Ishikawa (cell line): Measurements from ENCODE around the gene RRAD.
A peak's percentile ranks its signal among the peaks of the same experiment; 100 is the strongest.

Source experiments
- CEBPB ChIP-seq: IDR thresholded peaks from 2 replicates; pipeline ENCODE4 v1.6.1; 2012
- CREB1 ChIP-seq: IDR thresholded peaks from 2 replicates; pipeline ENCODE4 v1.6.1; 2012; ENCODE audit warnings: low read depth
- EGR1 ChIP-seq: IDR thresholded peaks from 2 replicates; pipeline ENCODE4 v1.6.1; 2012
- EP300 ChIP-seq: IDR thresholded peaks from 2 replicates; pipeline ENCODE4 v1.6.1; 2012; ENCODE audit warnings: borderline replicate concordance
- FOXM1 ChIP-seq: IDR thresholded peaks from 2 replicates; pipeline ENCODE4 v1.6.1; 2012; ENCODE audit warnings: low read depth, borderline replicate concordance
- NFIC ChIP-seq: IDR thresholded peaks from 2 replicates; pipeline ENCODE4 v1.6.1; 2012
- RAD21 ChIP-seq: IDR thresholded peaks from 2 replicates; pipeline ENCODE4 v1.6.1; 2012; ENCODE audit warnings: low read depth
- TAF1 ChIP-seq: IDR thresholded peaks from 2 replicates; pipeline ENCODE4 v1.6.1; 2012; ENCODE audit warnings: low read depth, mild to moderate bottlenecking
- TCF12 ChIP-seq: IDR thresholded peaks from 2 replicates; pipeline ENCODE4 v1.6.1; 2012; ENCODE audit warnings: low read depth
- TEAD4 ChIP-seq: IDR thresholded peaks from 2 replicates; pipeline ENCODE4 v1.6.1; 2012
- YY1 ChIP-seq: IDR thresholded peaks from 2 replicates; pipeline ENCODE4 v1.6.1; 2012; ENCODE audit warnings: low read depth
- ZBTB7A ChIP-seq: IDR thresholded peaks from 2 replicates; pipeline ENCODE4 v1.6.1; 2012; ENCODE audit warnings: low read depth
- TF ChIP-seq, protein P1 (sequence below): IDR thresholded peaks from 2 replicates; pipeline ENCODE4 v1.6.1; 2012
- TF ChIP-seq, protein P2 (sequence below): IDR thresholded peaks from 2 replicates; pipeline ENCODE4 v1.6.1; 2012
- TF ChIP-seq, protein P3 (sequence below): IDR thresholded peaks from 2 replicates; pipeline ENCODE4 v1.6.1; 2012; ENCODE audit warnings: low read depth, mild to moderate bottlenecking

RRAD gene

DNA sequence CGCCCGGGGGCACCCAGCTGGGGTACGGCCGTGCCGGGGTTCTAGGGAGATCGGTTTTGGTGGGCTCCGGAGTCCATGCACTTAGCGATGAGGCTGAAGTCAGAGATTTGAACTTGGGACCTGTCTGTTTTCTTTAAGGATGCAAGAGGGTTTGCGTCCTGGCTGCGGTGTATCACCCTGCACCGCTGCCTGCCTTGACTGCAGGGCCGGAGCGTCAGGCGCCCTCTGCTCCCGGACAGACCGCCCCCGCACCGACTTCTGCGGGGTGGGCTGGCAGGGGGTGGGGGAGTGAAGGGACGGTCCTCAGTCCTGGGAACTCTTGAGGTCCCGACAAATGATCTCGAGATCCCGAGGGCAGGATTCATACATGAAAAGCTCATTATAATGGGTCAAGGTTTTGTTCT, 44.3 kb downstream of the RRAD start:
- 0 out of 2 replicates have a peak, but pooled peaks have one; percentile 40 for TF ChIP-seq EGR1
- no peak for TF ChIP-seq FOXM1

DNA sequence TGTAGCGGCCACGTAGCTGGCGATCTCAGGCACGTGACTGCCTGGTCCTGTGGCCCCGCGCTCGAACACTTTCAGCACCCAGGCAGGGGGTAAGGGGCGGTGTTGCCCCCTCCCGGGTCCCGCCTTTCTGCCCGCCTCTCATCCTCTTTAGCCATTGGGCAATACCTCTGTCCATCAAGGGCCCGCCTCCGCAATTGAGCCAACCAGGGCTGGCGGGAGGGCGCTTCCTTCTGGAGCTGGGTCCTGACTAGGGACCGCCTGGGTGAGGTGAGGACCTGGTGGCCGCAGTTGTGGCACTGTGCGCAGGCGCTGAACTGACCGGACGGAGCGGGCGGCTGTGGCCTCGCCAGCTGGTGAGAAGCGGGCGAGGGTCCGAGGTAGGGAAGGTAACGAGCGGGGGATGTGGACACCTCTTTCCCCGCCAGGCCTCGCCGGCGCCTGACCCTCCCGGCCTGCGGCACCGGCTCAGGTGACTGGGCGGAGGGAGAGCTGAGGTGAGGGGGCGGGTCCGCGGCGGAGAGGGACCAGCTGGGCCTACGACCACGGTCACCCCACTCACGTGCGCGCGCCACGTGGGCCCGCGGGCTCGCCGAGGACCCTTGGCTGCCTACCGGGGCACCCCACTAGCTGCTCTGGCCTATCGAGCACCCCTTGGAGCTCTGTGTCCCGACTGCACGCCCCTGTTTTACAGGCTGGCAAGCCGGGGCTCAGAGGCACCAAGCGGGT, 44.9 kb downstream of the RRAD start, which contains the start of gene PDP2:
Gene PDP2 (plus strand): TSS at position 228 of the 726 bp plus-strand sequence. CDS start 3,770 bp downstream, outside the sequence.
- peak; percentile 68 for TF ChIP-seq TCF12
- no peak for TF ChIP-seq YY1
- TF ChIP-seq EGR1, result no peak
- peak; percentile 94 for TF ChIP-seq ZBTB7A
- TF ChIP-seq CEBPB, result no peak; the same call in 1 of the 2 replicates
- TF ChIP-seq TAF1, result 0 out of 2 replicates have a peak, but pooled peaks have one; percentile 64
- TF ChIP-seq, protein P1, sequence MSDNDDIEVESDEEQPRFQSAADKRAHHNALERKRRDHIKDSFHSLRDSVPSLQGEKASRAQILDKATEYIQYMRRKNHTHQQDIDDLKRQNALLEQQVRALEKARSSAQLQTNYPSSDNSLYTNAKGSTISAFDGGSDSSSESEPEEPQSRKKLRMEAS, result peak; percentile 96
- TF ChIP-seq FOXM1, result no peak
- no peak for TF ChIP-seq TEAD4
- TF ChIP-seq, protein P2, sequence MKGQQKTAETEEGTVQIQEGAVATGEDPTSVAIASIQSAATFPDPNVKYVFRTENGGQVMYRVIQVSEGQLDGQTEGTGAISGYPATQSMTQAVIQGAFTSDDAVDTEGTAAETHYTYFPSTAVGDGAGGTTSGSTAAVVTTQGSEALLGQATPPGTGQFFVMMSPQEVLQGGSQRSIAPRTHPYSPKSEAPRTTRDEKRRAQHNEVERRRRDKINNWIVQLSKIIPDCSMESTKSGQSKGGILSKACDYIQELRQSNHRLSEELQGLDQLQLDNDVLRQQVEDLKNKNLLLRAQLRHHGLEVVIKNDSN, result peak; percentile 94

DNA sequence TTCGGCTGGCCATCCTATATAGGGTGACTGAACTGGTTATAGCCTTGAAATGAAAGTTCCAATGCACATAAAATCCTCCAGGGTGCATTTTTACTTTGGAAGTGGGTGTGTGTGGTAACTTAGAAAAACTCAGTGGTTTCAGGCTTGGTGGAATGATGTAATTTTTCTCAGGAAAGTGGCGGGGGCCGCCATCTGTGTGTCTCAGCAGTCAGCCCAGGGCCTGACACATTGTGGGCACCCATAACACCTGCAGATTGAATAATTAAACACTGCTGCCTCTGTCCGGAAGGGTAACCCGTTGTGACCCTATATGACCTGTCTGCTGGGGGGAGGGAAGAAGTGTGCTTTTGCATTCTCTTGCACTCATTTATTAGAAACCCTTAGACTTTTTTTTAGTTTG, 47.3 kb downstream of the RRAD start:
- TF ChIP-seq TAF1, result no peak
- TF ChIP-seq, protein P1, result no peak
- no peak for TF ChIP-seq NFIC
- TF ChIP-seq CREB1, result no peak
- TF ChIP-seq, protein P3, sequence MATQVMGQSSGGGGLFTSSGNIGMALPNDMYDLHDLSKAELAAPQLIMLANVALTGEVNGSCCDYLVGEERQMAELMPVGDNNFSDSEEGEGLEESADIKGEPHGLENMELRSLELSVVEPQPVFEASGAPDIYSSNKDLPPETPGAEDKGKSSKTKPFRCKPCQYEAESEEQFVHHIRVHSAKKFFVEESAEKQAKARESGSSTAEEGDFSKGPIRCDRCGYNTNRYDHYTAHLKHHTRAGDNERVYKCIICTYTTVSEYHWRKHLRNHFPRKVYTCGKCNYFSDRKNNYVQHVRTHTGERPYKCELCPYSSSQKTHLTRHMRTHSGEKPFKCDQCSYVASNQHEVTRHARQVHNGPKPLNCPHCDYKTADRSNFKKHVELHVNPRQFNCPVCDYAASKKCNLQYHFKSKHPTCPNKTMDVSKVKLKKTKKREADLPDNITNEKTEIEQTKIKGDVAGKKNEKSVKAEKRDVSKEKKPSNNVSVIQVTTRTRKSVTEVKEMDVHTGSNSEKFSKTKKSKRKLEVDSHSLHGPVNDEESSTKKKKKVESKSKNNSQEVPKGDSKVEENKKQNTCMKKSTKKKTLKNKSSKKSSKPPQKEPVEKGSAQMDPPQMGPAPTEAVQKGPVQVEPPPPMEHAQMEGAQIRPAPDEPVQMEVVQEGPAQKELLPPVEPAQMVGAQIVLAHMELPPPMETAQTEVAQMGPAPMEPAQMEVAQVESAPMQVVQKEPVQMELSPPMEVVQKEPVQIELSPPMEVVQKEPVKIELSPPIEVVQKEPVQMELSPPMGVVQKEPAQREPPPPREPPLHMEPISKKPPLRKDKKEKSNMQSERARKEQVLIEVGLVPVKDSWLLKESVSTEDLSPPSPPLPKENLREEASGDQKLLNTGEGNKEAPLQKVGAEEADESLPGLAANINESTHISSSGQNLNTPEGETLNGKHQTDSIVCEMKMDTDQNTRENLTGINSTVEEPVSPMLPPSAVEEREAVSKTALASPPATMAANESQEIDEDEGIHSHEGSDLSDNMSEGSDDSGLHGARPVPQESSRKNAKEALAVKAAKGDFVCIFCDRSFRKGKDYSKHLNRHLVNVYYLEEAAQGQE, result no peak
- TF ChIP-seq YY1, result no peak

DNA sequence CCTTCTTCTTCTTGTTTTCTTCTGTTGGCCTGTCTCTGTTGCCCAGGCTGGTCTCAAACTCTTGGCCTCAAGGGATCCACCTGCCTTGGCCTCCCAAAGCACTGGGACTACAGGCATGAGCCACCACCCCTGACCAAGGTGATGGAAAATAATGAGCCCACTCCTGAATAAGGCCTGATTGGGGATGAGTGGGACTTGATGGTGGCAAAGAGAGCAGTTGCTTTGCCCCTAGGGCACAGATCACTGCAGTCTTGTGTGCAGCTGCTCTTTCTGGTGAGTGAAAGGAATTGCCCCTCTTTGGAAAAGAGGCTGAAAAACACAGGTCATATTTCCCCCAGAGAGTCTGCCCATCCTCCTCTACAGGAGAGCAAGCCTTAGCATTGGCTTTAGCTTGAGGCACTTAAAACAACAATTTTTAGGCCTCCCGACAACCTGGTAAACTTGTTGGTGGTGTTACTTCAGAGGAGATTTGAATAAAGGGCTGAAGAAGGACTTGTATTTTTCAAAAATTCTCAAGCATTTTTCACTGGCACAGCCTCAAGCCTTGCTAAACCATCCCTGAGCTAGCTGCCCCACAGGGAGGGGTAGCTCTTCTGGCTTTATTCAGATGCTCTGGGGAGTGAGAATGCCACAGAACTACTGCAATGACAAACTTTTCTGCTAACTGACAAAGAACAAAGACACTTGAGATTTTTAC, 51.1 kb downstream of the RRAD start:
- TF ChIP-seq TAF1 (no peak), CREB1 (no peak), EGR1 (no peak), CEBPB (no peak), TEAD4 (no peak), RAD21 (no peak)
- TF ChIP-seq, protein P2, result no peak
- TF ChIP-seq, protein P1, result no peak

DNA sequence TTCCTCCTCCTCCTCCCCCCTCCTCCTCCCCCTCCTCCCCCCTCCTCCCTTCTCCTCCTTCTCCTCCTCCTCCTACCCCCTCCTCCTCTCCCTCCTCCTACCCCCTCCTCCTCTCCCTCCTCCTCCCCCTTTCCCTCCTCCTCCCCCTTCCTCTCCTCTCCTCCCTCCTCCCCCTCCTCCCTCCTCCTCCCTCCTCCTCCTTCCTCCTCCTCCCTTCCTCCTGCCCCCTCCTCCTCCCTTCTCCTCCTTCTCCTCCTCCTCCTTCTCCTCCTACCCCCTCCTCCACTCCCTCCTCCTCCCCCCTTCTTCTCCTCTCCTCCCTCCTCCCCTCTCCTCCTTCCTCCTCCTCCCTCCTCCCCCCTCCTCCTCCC, 51.7 kb downstream of the RRAD start:
- TF ChIP-seq, protein P1, result no peak
- no peak for TF ChIP-seq NFIC
- no peak for TF ChIP-seq TAF1
- TF ChIP-seq FOXM1, result no peak
- TF ChIP-seq, protein P3, result no peak
- no peak for TF ChIP-seq RAD21
- TF ChIP-seq TCF12, result no peak
- TF ChIP-seq ZBTB7A, result no peak
- TF ChIP-seq CREB1, result no peak
- TF ChIP-seq EGR1, result no peak
- TF ChIP-seq YY1, result no peak
- no peak for TF ChIP-seq CEBPB
- TF ChIP-seq, protein P2, result no peak
- no peak for TF ChIP-seq TEAD4
- TF ChIP-seq EP300, result no peak
